ENCODE data around the gene COL26A1. TPM values are rescaled to one million over a fixed set of nuclear protein-coding genes. Genes with fewer than 3 reads are reported as not detected.

COL26A1 gene
- total and polyA plus RNA-seq, 7 experiments from 2014 or later, result 0.24 TPM; not detected in 6

GRCh38 chr7:101578552-101578951 lies 215.9 kb downstream of the COL26A1 start:
- no peaks in the 10 kb centered on the region for H3K4me1 ChIP-seq (ENCODE audit: control insufficient read depth in 2 of 2, insufficient read depth in 2 of 2, low read length in 2 of 2)
- H3K36me3 ChIP-seq (ENCODE audit: control insufficient read depth in 2 of 3, insufficient read depth in 3 of 3, low read length in 3 of 3), result no peaks in the 10 kb centered on the region
- ChIA-PET CTCF (no interaction called here), POLR2A (interaction anchor here (0.5 kb wide), 1 partner anchor 272 kb away, joined by 5 read pairs; no protein-coding TSS in a partner anchor)
- ATAC-seq (no peak), DNase-seq (no peak)
- no peak overlapping the region for H3K27ac ChIP-seq (ENCODE audit: low read depth, low read length)
- no peaks in the 10 kb centered on the region for H3K9me3 ChIP-seq (ENCODE audit: control insufficient read depth in 2 of 3, low read length in 3 of 3)
- Mint-ChIP-seq H3K9me3 (peaks cover 0 to 12% (median 1%) of the 10 kb centered on the region in 11 donors), H3K4me1 (peaks cover 0 to 5% (median 0%) of the 10 kb centered on the region in 7 donors), H3K4me3 (no peak overlapping the region), H3K36me3 (peaks cover 0 to 5% (median 0%) of the 10 kb centered on the region in 5 donors), H3K27me3 (peaks cover 0 to 13% (median 3%) of the 10 kb centered on the region in 5 donors), H3K27ac (no peak overlapping the region)
- no peak overlapping the region for H3K4me3 ChIP-seq (ENCODE audit: low read length)
- intact Hi-C loops (cut with micrococcal nuclease), result no loop called here
- H3K27me3 ChIP-seq (ENCODE audit: control insufficient read depth in 2 of 2, insufficient read depth in 2 of 2, low read length in 2 of 2), result no peaks in the 10 kb centered on the region

DNA sequence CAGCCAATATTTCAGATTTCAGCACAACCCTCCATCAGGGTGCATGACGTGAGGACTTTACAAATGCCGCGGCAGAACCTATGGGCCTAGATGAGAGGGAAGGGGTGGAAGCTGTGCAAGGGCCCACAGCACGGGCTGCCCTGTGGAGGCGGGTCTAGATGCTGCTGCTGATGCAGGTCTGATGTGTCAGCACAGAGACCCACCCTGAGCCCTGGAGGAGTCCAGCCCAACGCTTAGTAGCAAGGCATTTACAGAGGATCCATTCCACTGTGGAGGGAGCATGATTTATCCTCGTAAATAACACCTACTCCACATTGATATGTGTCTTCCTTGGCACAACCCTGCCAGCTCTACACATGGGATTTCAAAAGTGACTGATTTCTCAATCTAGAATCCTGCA lies 217.9 kb downstream of the COL26A1 start:
- no peak overlapping the region for H3K4me3 Mint-ChIP-seq
- Histone ChIP-seq H3K9me3 (ENCODE audit: control insufficient read depth in 2 of 3, low read length in 3 of 3) (no peaks in the 10 kb centered on the region), H3K27me3 (ENCODE audit: control insufficient read depth in 2 of 2, insufficient read depth in 2 of 2, low read length in 2 of 2) (no peaks in the 10 kb centered on the region), H3K36me3 (ENCODE audit: control insufficient read depth in 2 of 3, insufficient read depth in 3 of 3, low read length in 3 of 3) (no peaks in the 10 kb centered on the region), H3K27ac (ENCODE audit: low read depth, low read length) (no peak overlapping the region), H3K4me3 (ENCODE audit: low read length) (no peak overlapping the region), H3K4me1 (ENCODE audit: control insufficient read depth in 2 of 2, insufficient read depth in 2 of 2, low read length in 2 of 2) (no peaks in the 10 kb centered on the region)
- H3K9me3 Mint-ChIP-seq, result peaks cover 0 to 11% (median 0%) of the 10 kb centered on the region in 11 donors
- H3K27ac Mint-ChIP-seq, result no peak overlapping the region
- DNase-seq (no peak), ATAC-seq (no peak)
- POLR2A ChIA-PET, result interaction anchor here (0.6 kb wide), 2 partner anchors 29 to 724 kb away, joined by 3 to 5 read pairs; no protein-coding TSS in a partner anchor
- H3K4me1 Mint-ChIP-seq, result peaks cover 0 to 4% (median 0%) of the 10 kb centered on the region in 7 donors
- H3K27me3 Mint-ChIP-seq, result peaks cover 0 to 9% (median 0%) of the 10 kb centered on the region in 5 donors
- H3K36me3 Mint-ChIP-seq, result peaks cover 0 to 5% (median 0%) of the 10 kb centered on the region in 5 donors
- intact Hi-C loops (cut with micrococcal nuclease), result no loop called here
- CTCF ChIA-PET, result no interaction called here

DNA sequence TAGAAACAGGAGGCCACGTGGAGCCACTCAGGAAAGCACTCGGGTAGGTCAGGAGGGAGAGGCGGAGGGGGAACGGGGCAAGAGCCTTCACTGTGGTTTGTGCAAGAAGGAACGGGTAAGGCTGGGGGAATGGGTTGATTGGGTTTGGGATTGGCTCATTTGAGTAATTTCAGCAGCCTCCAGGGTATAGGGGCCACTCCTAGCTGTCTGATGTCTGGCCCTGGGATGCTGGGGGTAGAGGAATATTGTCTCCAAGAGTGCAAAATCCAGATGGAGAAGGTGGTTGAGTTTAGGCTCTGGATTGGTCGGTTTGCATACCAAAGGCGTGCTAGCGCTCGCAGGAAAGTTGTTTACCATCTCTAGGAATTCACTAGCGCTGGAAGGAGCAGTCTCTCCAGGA lies 219.2 kb downstream of the COL26A1 start:
- no peak for ATAC-seq
- H3K36me3 Mint-ChIP-seq, result peaks cover 0 to 5% (median 0%) of the 10 kb centered on the region in 5 donors
- peaks cover 0 to 11% (median 0%) of the 10 kb centered on the region in 11 donors for H3K9me3 Mint-ChIP-seq
- DNase-seq, result no peak
- no peaks in the 10 kb centered on the region for H3K27me3 ChIP-seq (ENCODE audit: control insufficient read depth in 2 of 2, insufficient read depth in 2 of 2, low read length in 2 of 2)
- H3K4me1 ChIP-seq (ENCODE audit: control insufficient read depth in 2 of 2, insufficient read depth in 2 of 2, low read length in 2 of 2), result no peaks in the 10 kb centered on the region
- peaks cover 0 to 7% (median 0%) of the 10 kb centered on the region in 5 donors for H3K27me3 Mint-ChIP-seq
- CTCF ChIA-PET, result no interaction called here
- POLR2A ChIA-PET, result no interaction called here
- no peaks in the 10 kb centered on the region for H3K9me3 ChIP-seq (ENCODE audit: control insufficient read depth in 2 of 3, low read length in 3 of 3)
- no peaks in the 10 kb centered on the region for H3K36me3 ChIP-seq (ENCODE audit: control insufficient read depth in 2 of 3, insufficient read depth in 3 of 3, low read length in 3 of 3)
- no peak overlapping the region for H3K4me3 ChIP-seq (ENCODE audit: low read length)
- H3K27ac ChIP-seq (ENCODE audit: low read depth, low read length), result no peak overlapping the region
- no peak overlapping the region for H3K4me3 Mint-ChIP-seq
- H3K4me1 Mint-ChIP-seq, result peaks cover 0 to 4% (median 0%) of the 10 kb centered on the region in 7 donors
- intact Hi-C loops (cut with micrococcal nuclease), result no loop called here
- no peak overlapping the region for H3K27ac Mint-ChIP-seq

DNA sequence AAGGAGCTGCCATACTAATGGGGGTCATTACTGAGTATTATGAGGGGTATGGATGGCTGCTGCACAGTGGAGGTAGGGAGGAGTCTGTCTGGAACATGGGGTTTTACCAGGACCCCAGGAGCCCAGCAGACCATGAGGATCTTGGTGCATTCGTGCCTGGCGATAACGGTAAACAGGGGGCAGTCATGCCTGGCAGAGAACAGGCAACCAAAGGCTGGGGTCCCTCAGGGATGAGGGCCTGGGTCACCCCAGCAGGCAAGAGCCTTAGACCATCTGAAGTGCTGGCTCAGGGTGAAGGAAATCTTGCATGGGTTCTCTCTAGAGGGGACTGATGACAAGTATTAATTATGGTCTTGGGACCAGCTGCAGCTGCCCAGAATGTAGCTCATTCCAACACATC lies 220.3 kb downstream of the COL26A1 start:
- H3K4me1 Mint-ChIP-seq, result peaks cover 0 to 6% (median 0%) of the 10 kb centered on the region in 7 donors
- peaks cover 0 to 11% (median 0%) of the 10 kb centered on the region in 11 donors for H3K9me3 Mint-ChIP-seq
- no peak overlapping the region for H3K27ac Mint-ChIP-seq
- Histone ChIP-seq H3K36me3 (ENCODE audit: control insufficient read depth in 2 of 3, insufficient read depth in 3 of 3, low read length in 3 of 3) (no peaks in the 10 kb centered on the region), H3K4me3 (ENCODE audit: low read length) (no peak overlapping the region), H3K27me3 (ENCODE audit: control insufficient read depth in 2 of 2, insufficient read depth in 2 of 2, low read length in 2 of 2) (no peaks in the 10 kb centered on the region), H3K9me3 (ENCODE audit: control insufficient read depth in 2 of 3, low read length in 3 of 3) (no peaks in the 10 kb centered on the region), H3K4me1 (ENCODE audit: control insufficient read depth in 2 of 2, insufficient read depth in 2 of 2, low read length in 2 of 2) (no peaks in the 10 kb centered on the region), H3K27ac (ENCODE audit: low read depth, low read length) (no peak overlapping the region)
- POLR2A ChIA-PET, result no interaction called here
- H3K36me3 Mint-ChIP-seq, result peaks cover 0 to 5% (median 0%) of the 10 kb centered on the region in 5 donors
- CTCF ChIA-PET, result interaction anchor here (0.5 kb wide), 1 partner anchor 767 kb away, joined by 3 read pairs; no protein-coding TSS in a partner anchor
- ATAC-seq (no peak), DNase-seq (no peak)
- peaks cover 0 to 7% (median 0%) of the 10 kb centered on the region in 5 donors for H3K27me3 Mint-ChIP-seq
- intact Hi-C loops (cut with micrococcal nuclease), result no loop called here
- H3K4me3 Mint-ChIP-seq, result no peak overlapping the region

GRCh38 chr7:101586078-101586905 lies 223.6 kb downstream of the COL26A1 start:
- Mint-ChIP-seq H3K4me1 (peaks cover 0 to 6% (median 0%) of the 10 kb centered on the region in 7 donors), H3K9me3 (peaks cover 0 to 7% (median 0%) of the 10 kb centered on the region in 11 donors), H3K4me3 (no peak overlapping the region), H3K27me3 (peaks cover 0 to 3% (median 0%) of the 10 kb centered on the region in 5 donors), H3K27ac (no peak overlapping the region), H3K36me3 (no peaks in the 10 kb centered on the region)
- ChIA-PET CTCF (no interaction called here), POLR2A (no interaction called here)
- Histone ChIP-seq H3K4me3 (ENCODE audit: low read length) (no peak overlapping the region), H3K27ac (ENCODE audit: low read depth, low read length) (no peak overlapping the region), H3K4me1 (ENCODE audit: control insufficient read depth in 2 of 2, insufficient read depth in 2 of 2, low read length in 2 of 2) (no peaks in the 10 kb centered on the region), H3K9me3 (ENCODE audit: control insufficient read depth in 2 of 3, low read length in 3 of 3) (no peaks in the 10 kb centered on the region), H3K36me3 (ENCODE audit: control insufficient read depth in 2 of 3, insufficient read depth in 3 of 3, low read length in 3 of 3) (no peaks in the 10 kb centered on the region), H3K27me3 (ENCODE audit: control insufficient read depth in 2 of 2, insufficient read depth in 2 of 2, low read length in 2 of 2) (no peaks in the 10 kb centered on the region)
- ATAC-seq, result no peak
- intact Hi-C loops (cut with micrococcal nuclease), result no loop called here
- no peak for DNase-seq

GRCh38 chr7:101586906-101587677 lies 224.4 kb downstream of the COL26A1 start:
- ATAC-seq, result no peak
- DNase-seq, result no peak
- Histone ChIP-seq H3K4me1 (ENCODE audit: control insufficient read depth in 2 of 2, insufficient read depth in 2 of 2, low read length in 2 of 2) (no peaks in the 10 kb centered on the region), H3K27me3 (ENCODE audit: control insufficient read depth in 2 of 2, insufficient read depth in 2 of 2, low read length in 2 of 2) (no peaks in the 10 kb centered on the region), H3K36me3 (ENCODE audit: control insufficient read depth in 2 of 3, insufficient read depth in 3 of 3, low read length in 3 of 3) (no peaks in the 10 kb centered on the region), H3K27ac (ENCODE audit: low read depth, low read length) (no peak overlapping the region), H3K9me3 (ENCODE audit: control insufficient read depth in 2 of 3, low read length in 3 of 3) (no peaks in the 10 kb centered on the region), H3K4me3 (ENCODE audit: low read length) (no peak overlapping the region)
- Mint-ChIP-seq H3K27me3 (peaks cover 0 to under 1% (median 0%) of the 10 kb centered on the region in 5 donors), H3K4me1 (peaks cover 0 to 6% (median 0%) of the 10 kb centered on the region in 7 donors), H3K4me3 (no peak overlapping the region), H3K9me3 (peaks cover 0 to 7% (median 0%) of the 10 kb centered on the region in 11 donors), H3K27ac (no peak overlapping the region), H3K36me3 (no peaks in the 10 kb centered on the region)
- intact Hi-C loops (cut with micrococcal nuclease), result no loop called here
- POLR2A ChIA-PET, result no interaction called here
- CTCF ChIA-PET, result interaction anchor here (0.7 kb wide), 1 partner anchor 504 kb away, joined by 3 read pairs; no protein-coding TSS in a partner anchor

Data from naive thymus-derived CD4-positive, alpha-beta T cell (primary cell).